ENCODE measurements around the gene CSTF1.

Gene CSTF1

GRCh38 chr20:56429502-56429901 is 37.1 kb downstream of the CSTF1 start:
- Histone ChIP-seq H3K18ac (ENCODE audit: low read length) (no peak overlapping the region), H3K56ac (ENCODE audit: low read length) (no peak overlapping the region), H3K27ac (ENCODE audit: low read depth, low read length) (no peak overlapping the region), H3K79me1 (ENCODE audit: low read length) (no peaks in the 10 kb centered on the region), H3K4me1 (ENCODE audit: control insufficient read depth, low read depth, low read length) (no peaks in the 10 kb centered on the region), H3K9ac (ENCODE audit: low read length) (no peak overlapping the region), H2AK5ac (ENCODE audit: low read length) (no peak overlapping the region), H4K5ac (ENCODE audit: low read length) (no peak overlapping the region), H3K23ac (ENCODE audit: low read length) (no peak overlapping the region), H2BK15ac (replicated peaks; ENCODE audit: low read depth) (no peak overlapping the region), H3K79me2 (ENCODE audit: control insufficient read depth, insufficient read depth, low read length) (no peaks in the 10 kb centered on the region), H4K8ac (ENCODE audit: low read depth, low read length) (no peak overlapping the region), H2BK120ac (ENCODE audit: low read depth, low read length) (no peak overlapping the region), H2BK5ac (ENCODE audit: low read length) (no peak overlapping the region), H3K36me3 (ENCODE audit: control insufficient read depth, insufficient read depth, low read length) (no peaks in the 10 kb centered on the region), H3K4me3 (ENCODE audit: low read length) (no peak overlapping the region), H3K27me3 (ENCODE audit: insufficient read depth, low read length, poor library complexity) (no peaks in the 10 kb centered on the region), H3K4me2 (ENCODE audit: low read length) (no peak overlapping the region), H3K4ac (ENCODE audit: low read depth, low read length) (no peak overlapping the region)
- no peak for DNase-seq
- WGBS (ENCODE audit: extremely low coverage, insufficient coverage, low lambda C conversion rate) = 100% methylated on average over 3 of the region's 6 CpGs

GRCh38 chr20:56429941-56430340 is 37.5 kb downstream of the CSTF1 start:
- H4K5ac ChIP-seq (ENCODE audit: low read length) = no peak overlapping the region
- H2BK5ac ChIP-seq (ENCODE audit: low read length) = no peak overlapping the region
- no peak overlapping the region for H2BK15ac ChIP-seq (replicated peaks; ENCODE audit: low read depth)
- H3K4me2 ChIP-seq (ENCODE audit: low read length) = no peak overlapping the region
- H3K9ac ChIP-seq (ENCODE audit: low read length) = no peak overlapping the region
- H3K23ac ChIP-seq (ENCODE audit: low read length) = no peak overlapping the region
- H3K18ac ChIP-seq (ENCODE audit: low read length) = no peak overlapping the region
- H3K4ac ChIP-seq (ENCODE audit: low read depth, low read length) = no peak overlapping the region
- no peak for DNase-seq
- no peaks in the 10 kb centered on the region for H3K79me2 ChIP-seq (ENCODE audit: control insufficient read depth, insufficient read depth, low read length)
- H3K4me1 ChIP-seq (ENCODE audit: control insufficient read depth, low read depth, low read length) = no peaks in the 10 kb centered on the region
- no peak overlapping the region for H2AK5ac ChIP-seq (ENCODE audit: low read length)
- no peaks in the 10 kb centered on the region for H3K36me3 ChIP-seq (ENCODE audit: control insufficient read depth, insufficient read depth, low read length)
- no peaks in the 10 kb centered on the region for H3K79me1 ChIP-seq (ENCODE audit: low read length)
- H3K27ac ChIP-seq (ENCODE audit: low read depth, low read length) = no peak overlapping the region
- no CpG with 5 or more reads among the region's 4 CpGs for WGBS (ENCODE audit: extremely low coverage, insufficient coverage, low lambda C conversion rate)
- no peak overlapping the region for H3K56ac ChIP-seq (ENCODE audit: low read length)
- no peak overlapping the region for H2BK120ac ChIP-seq (ENCODE audit: low read depth, low read length)
- no peak overlapping the region for H4K8ac ChIP-seq (ENCODE audit: low read depth, low read length)
- H3K4me3 ChIP-seq (ENCODE audit: low read length) = no peak overlapping the region
- no peaks in the 10 kb centered on the region for H3K27me3 ChIP-seq (ENCODE audit: insufficient read depth, low read length, poor library complexity)

GRCh38 chr20:56430461-56430860 is 38.0 kb downstream of the CSTF1 start:
- Histone ChIP-seq H3K27ac (ENCODE audit: low read depth, low read length) (no peak overlapping the region), H3K4ac (ENCODE audit: low read depth, low read length) (no peak overlapping the region), H4K5ac (ENCODE audit: low read length) (no peak overlapping the region), H3K18ac (ENCODE audit: low read length) (no peak overlapping the region), H3K9ac (ENCODE audit: low read length) (no peak overlapping the region), H3K4me3 (ENCODE audit: low read length) (no peak overlapping the region), H3K4me1 (ENCODE audit: control insufficient read depth, low read depth, low read length) (no peaks in the 10 kb centered on the region), H3K27me3 (ENCODE audit: insufficient read depth, low read length, poor library complexity) (no peaks in the 10 kb centered on the region), H3K79me1 (ENCODE audit: low read length) (no peaks in the 10 kb centered on the region), H2BK120ac (ENCODE audit: low read depth, low read length) (no peak overlapping the region), H2BK5ac (ENCODE audit: low read length) (no peak overlapping the region), H3K4me2 (ENCODE audit: low read length) (no peak overlapping the region), H2BK15ac (replicated peaks; ENCODE audit: low read depth) (no peak overlapping the region), H3K56ac (ENCODE audit: low read length) (no peak overlapping the region), H3K23ac (ENCODE audit: low read length) (no peak overlapping the region), H4K8ac (ENCODE audit: low read depth, low read length) (no peak overlapping the region), H3K36me3 (ENCODE audit: control insufficient read depth, insufficient read depth, low read length) (no peaks in the 10 kb centered on the region), H2AK5ac (ENCODE audit: low read length) (no peak overlapping the region), H3K79me2 (ENCODE audit: control insufficient read depth, insufficient read depth, low read length) (no peaks in the 10 kb centered on the region)
- no CpG with 5 or more reads among the region's 4 CpGs for WGBS (ENCODE audit: extremely low coverage, insufficient coverage, low lambda C conversion rate)
- DNase-seq = no peak

- Histone ChIP-seq H3K18ac (ENCODE audit: low read length) (no peak overlapping the region), H3K79me2 (ENCODE audit: control insufficient read depth, insufficient read depth, low read length) (no peaks in the 10 kb centered on the region), H3K9ac (ENCODE audit: low read length) (no peak overlapping the region), H3K4me2 (ENCODE audit: low read length) (no peak overlapping the region), H3K27me3 (ENCODE audit: insufficient read depth, low read length, poor library complexity) (no peaks in the 10 kb centered on the region), H3K36me3 (ENCODE audit: control insufficient read depth, insufficient read depth, low read length) (no peaks in the 10 kb centered on the region), H3K23ac (ENCODE audit: low read length) (no peak overlapping the region), H4K5ac (ENCODE audit: low read length) (no peak overlapping the region), H3K4me1 (ENCODE audit: control insufficient read depth, low read depth, low read length) (no peaks in the 10 kb centered on the region), H3K79me1 (ENCODE audit: low read length) (no peaks in the 10 kb centered on the region), H2BK5ac (ENCODE audit: low read length) (no peak overlapping the region), H3K4ac (ENCODE audit: low read depth, low read length) (no peak overlapping the region), H3K56ac (ENCODE audit: low read length) (no peak overlapping the region), H3K4me3 (ENCODE audit: low read length) (no peak overlapping the region), H2BK120ac (ENCODE audit: low read depth, low read length) (no peak overlapping the region), H3K27ac (ENCODE audit: low read depth, low read length) (no peak overlapping the region), H2BK15ac (replicated peaks; ENCODE audit: low read depth) (no peak overlapping the region), H4K8ac (ENCODE audit: low read depth, low read length) (no peak overlapping the region), H2AK5ac (ENCODE audit: low read length) (no peak overlapping the region)
- WGBS (ENCODE audit: extremely low coverage, insufficient coverage, low lambda C conversion rate) = no CpG with 5 or more reads among the region's 1 CpG
- no peak for DNase-seq
Observed at GRCh38 chr20:56430957-56431356, 38.5 kb downstream of the CSTF1 start.

GRCh38 chr20:56431471-56431870 is 39.0 kb downstream of the CSTF1 start:
- no peaks in the 10 kb centered on the region for H3K27me3 ChIP-seq (ENCODE audit: insufficient read depth, low read length, poor library complexity)
- WGBS (ENCODE audit: extremely low coverage, insufficient coverage, low lambda C conversion rate) = no CpG with 5 or more reads among the region's 3 CpGs
- H3K27ac ChIP-seq (ENCODE audit: low read depth, low read length) = no peak overlapping the region
- no peaks in the 10 kb centered on the region for H3K79me1 ChIP-seq (ENCODE audit: low read length)
- no peak overlapping the region for H3K9ac ChIP-seq (ENCODE audit: low read length)
- H4K5ac ChIP-seq (ENCODE audit: low read length) = no peak overlapping the region
- no peaks in the 10 kb centered on the region for H3K4me1 ChIP-seq (ENCODE audit: control insufficient read depth, low read depth, low read length)
- no peak overlapping the region for H3K56ac ChIP-seq (ENCODE audit: low read length)
- no peak overlapping the region for H3K4me3 ChIP-seq (ENCODE audit: low read length)
- DNase-seq = no peak
- H3K23ac ChIP-seq (ENCODE audit: low read length) = no peak overlapping the region
- no peak overlapping the region for H3K4me2 ChIP-seq (ENCODE audit: low read length)
- no peak overlapping the region for H4K8ac ChIP-seq (ENCODE audit: low read depth, low read length)
- H2AK5ac ChIP-seq (ENCODE audit: low read length) = no peak overlapping the region
- no peak overlapping the region for H2BK5ac ChIP-seq (ENCODE audit: low read length)
- H3K79me2 ChIP-seq (ENCODE audit: control insufficient read depth, insufficient read depth, low read length) = no peaks in the 10 kb centered on the region
- no peak overlapping the region for H3K18ac ChIP-seq (ENCODE audit: low read length)
- no peak overlapping the region for H3K4ac ChIP-seq (ENCODE audit: low read depth, low read length)
- H2BK15ac ChIP-seq (replicated peaks; ENCODE audit: low read depth) = no peak overlapping the region
- no peak overlapping the region for H2BK120ac ChIP-seq (ENCODE audit: low read depth, low read length)
- H3K36me3 ChIP-seq (ENCODE audit: control insufficient read depth, insufficient read depth, low read length) = no peaks in the 10 kb centered on the region

- Histone ChIP-seq H3K4ac (ENCODE audit: low read depth, low read length) (no peak overlapping the region), H3K56ac (ENCODE audit: low read length) (no peak overlapping the region), H4K5ac (ENCODE audit: low read length) (no peak overlapping the region), H2AK5ac (ENCODE audit: low read length) (no peak overlapping the region), H3K9ac (ENCODE audit: low read length) (no peak overlapping the region), H3K23ac (ENCODE audit: low read length) (no peak overlapping the region), H3K79me1 (ENCODE audit: low read length) (no peaks in the 10 kb centered on the region), H2BK15ac (replicated peaks; ENCODE audit: low read depth) (no peak overlapping the region), H4K8ac (ENCODE audit: low read depth, low read length) (no peak overlapping the region), H3K27me3 (ENCODE audit: insufficient read depth, low read length, poor library complexity) (no peaks in the 10 kb centered on the region), H3K27ac (ENCODE audit: low read depth, low read length) (no peak overlapping the region), H2BK5ac (ENCODE audit: low read length) (no peak overlapping the region), H3K36me3 (ENCODE audit: control insufficient read depth, insufficient read depth, low read length) (no peaks in the 10 kb centered on the region), H3K79me2 (ENCODE audit: control insufficient read depth, insufficient read depth, low read length) (no peaks in the 10 kb centered on the region), H3K4me2 (ENCODE audit: low read length) (no peak overlapping the region), H3K18ac (ENCODE audit: low read length) (no peak overlapping the region), H3K4me3 (ENCODE audit: low read length) (no peak overlapping the region), H2BK120ac (ENCODE audit: low read depth, low read length) (no peak overlapping the region), H3K4me1 (ENCODE audit: control insufficient read depth, low read depth, low read length) (no peaks in the 10 kb centered on the region)
- no CpG with 5 or more reads among the region's 3 CpGs for WGBS (ENCODE audit: extremely low coverage, insufficient coverage, low lambda C conversion rate)
- no peak for DNase-seq
Observed at GRCh38 chr20:56433221-56433879, 40.9 kb downstream of the CSTF1 start.
